ENCODE measurements around the gene NOG. TPM values are rescaled to one million over a fixed set of nuclear protein-coding genes. Genes with fewer than 3 reads are reported as not detected.
A peak's percentile ranks its signal among the peaks of the same experiment; 100 is the strongest.

NOG gene
- total and polyA plus RNA-seq, 2 donors (not counting 3 experiments of a cell fraction or from before 2014, with no cell fraction given) = 0.63 to 2.3 TPM

- dilution Hi-C loops (cut with MboI; ENCODE audit: extremely low pct_ligation_motif_present, low sequenced_read_pairs) (loop anchor here (25.0 kb wide), 1 partner anchor 129 kb away; no protein-coding TSS in a partner anchor), intact Hi-C loops (cut with micrococcal nuclease) (no loop called here)
- Histone ChIP-seq H3K4me3 (replicated peaks in 1 of 3; ENCODE audit: insufficient read depth in 1 of 3, low read depth in 1 of 3, low read length in 3 of 3) (no peak overlapping the region), H2AFZ (ENCODE audit: low read depth, low read length) (no peak overlapping the region), H3K4me2 (ENCODE audit: insufficient read depth, low read length) (no peak overlapping the region), H3K27me3 (ENCODE audit: control insufficient read depth in 2 of 2, insufficient read depth in 2 of 2, low read length in 2 of 2) (peaks cover 6 to 9% of the 10 kb centered on the region in 2 experiments), H3K79me2 (ENCODE audit: control insufficient read depth, insufficient read depth, low read length) (no peaks in the 10 kb centered on the region), H3K9me1 (replicated peaks; ENCODE audit: control insufficient read depth, extremely low read depth, insufficient read depth, low read length) (no peaks in the 10 kb centered on the region), H3K27ac (ENCODE audit: insufficient read depth, low read depth, low read length) (no peak overlapping the region), H3K4me1 (ENCODE audit: control insufficient read depth, extremely low read depth, insufficient read depth, low read length) (no peaks in the 10 kb centered on the region), H3K36me3 (ENCODE audit: control insufficient read depth in 2 of 2, extremely low read depth in 1 of 2, insufficient read depth in 2 of 2, low read length in 2 of 2) (no peaks in the 10 kb centered on the region), H3K9ac (replicated peaks; ENCODE audit: extremely low read depth, insufficient read depth, low read length) (no peak overlapping the region), H4K20me1 (replicated peaks; ENCODE audit: control insufficient read depth, extremely low read depth, insufficient read depth, low read length) (no peaks in the 10 kb centered on the region), H3K9me3 (replicated peaks; ENCODE audit: control insufficient read depth, insufficient read depth, low read length) (no peaks in the 10 kb centered on the region)
- TF ChIP-seq JUN (IDR thresholded peaks at IDR 0.05; ENCODE audit: borderline replicate concordance, insufficient read depth, insufficient read length, low read depth) (no peak), GATA2 (IDR thresholded peaks at IDR 0.05; ENCODE audit: insufficient read depth, insufficient read length, low read depth, low read length) (no peak), FOS (IDR thresholded peaks at IDR 0.05; ENCODE audit: borderline replicate concordance, insufficient read depth, low read length) (no peak), POLR2A (IDR thresholded peaks at IDR 0.05; ENCODE audit: low read depth, low read length) (no peak), CTCF (IDR thresholded peaks at IDR 0.05; ENCODE audit: extremely low read depth in 1 of 2, insufficient read depth in 1 of 2, low read depth in 1 of 2, low read length in 2 of 2) (no peak), MYC (IDR thresholded peaks at IDR 0.05; ENCODE audit: low read depth, low read length) (no peak)
- no TSS peak for BruUV-seq (replicated peaks)
- DNase-seq (ENCODE audit: low read depth, low spot score) (no peak), FAIRE-seq (no peak)
- ChIA-PET CTCF (interaction anchor here (2.4 to 3.9 kb wide), 2 partner anchors 9 to 132 kb away, joined by 17 to 23 read pairs; partner anchors contain the start of gene NOG), POLR2A (no interaction called here)
Measured at GRCh38 chr17:56583772-56584171, 9.7 kb upstream of the NOG start.

GRCh38 chr17:56587298-56587697 is 6.2 kb upstream of the NOG start:
- DNase-seq (ENCODE audit: low read depth, low spot score) = no peak
- dilution Hi-C loops (cut with MboI; ENCODE audit: extremely low pct_ligation_motif_present, low sequenced_read_pairs) = loop anchor here (25.0 kb wide), 1 partner anchor 125 kb away; no protein-coding TSS in a partner anchor
- H3K9me1 ChIP-seq (replicated peaks; ENCODE audit: control insufficient read depth, extremely low read depth, insufficient read depth, low read length) = no peaks in the 10 kb centered on the region
- ChIA-PET CTCF (interaction anchor here (0.9 kb wide), 1 partner anchor 129 kb away, joined by 5 read pairs; no protein-coding TSS in a partner anchor), POLR2A (no interaction called here)
- no peaks in the 10 kb centered on the region for H4K20me1 ChIP-seq (replicated peaks; ENCODE audit: control insufficient read depth, extremely low read depth, insufficient read depth, low read length)
- H3K9me3 ChIP-seq (replicated peaks; ENCODE audit: control insufficient read depth, insufficient read depth, low read length) = no peaks in the 10 kb centered on the region
- H3K4me2 ChIP-seq (ENCODE audit: insufficient read depth, low read length) = no peak overlapping the region
- peaks cover 27 to 36% of the 10 kb centered on the region in 2 experiments for H3K27me3 ChIP-seq (ENCODE audit: control insufficient read depth in 2 of 2, insufficient read depth in 2 of 2, low read length in 2 of 2)
- no peak overlapping the region for H3K9ac ChIP-seq (replicated peaks; ENCODE audit: extremely low read depth, insufficient read depth, low read length)
- H3K4me1 ChIP-seq (ENCODE audit: control insufficient read depth, extremely low read depth, insufficient read depth, low read length) = peaks cover 2% of the 10 kb centered on the region
- no peak overlapping the region for H3K27ac ChIP-seq (ENCODE audit: insufficient read depth, low read depth, low read length)
- H2AFZ ChIP-seq (ENCODE audit: low read depth, low read length) = no peak overlapping the region
- no peak overlapping the region for H3K4me3 ChIP-seq (replicated peaks in 1 of 3; ENCODE audit: insufficient read depth in 1 of 3, low read depth in 1 of 3, low read length in 3 of 3)
- FAIRE-seq = peak; percentile 8
- H3K79me2 ChIP-seq (ENCODE audit: control insufficient read depth, insufficient read depth, low read length) = no peaks in the 10 kb centered on the region
- intact Hi-C loops (cut with micrococcal nuclease) = no loop called here
- TF ChIP-seq CTCF (IDR thresholded peaks at IDR 0.05; ENCODE audit: extremely low read depth in 1 of 2, insufficient read depth in 1 of 2, low read depth in 1 of 2, low read length in 2 of 2) (no peak), POLR2A (IDR thresholded peaks at IDR 0.05; ENCODE audit: low read depth, low read length) (no peak), POLR2AphosphoS5 (IDR thresholded peaks at IDR 0.05; ENCODE audit: insufficient read depth, low read depth, low read length) (no peak), EZH2 (IDR thresholded peaks at IDR 0.05; ENCODE audit: borderline replicate concordance, low read depth, low read length, severe bottlenecking) (no peak), GATA2 (IDR thresholded peaks at IDR 0.05; ENCODE audit: insufficient read depth, insufficient read length, low read depth, low read length) (no peak), JUN (IDR thresholded peaks at IDR 0.05; ENCODE audit: borderline replicate concordance, insufficient read depth, insufficient read length, low read depth) (no peak), MAX (IDR thresholded peaks at IDR 0.05; ENCODE audit: insufficient read depth, insufficient read length) (no peak)
- no peaks in the 10 kb centered on the region for H3K36me3 ChIP-seq (ENCODE audit: control insufficient read depth in 2 of 2, extremely low read depth in 1 of 2, insufficient read depth in 2 of 2, low read length in 2 of 2)
- BruUV-seq (replicated peaks) = no TSS peak

Measured in endothelial cell of umbilical vein (primary cell).